Renal cortical epithelial cell (primary cell): ENCODE data around the gene FHOD3. TPM values are rescaled to one million over a fixed set of nuclear protein-coding genes. Genes with fewer than 3 reads are reported as not detected.

Experiments used
- DNase-seq: peaks from one replicate; pipeline ENCODE4 v3.0.0-alpha.2; 2011; ENCODE audit warnings: low read depth
- total RNA-seq: library from RNA; depleted of rRNA; stranded (reverse); fragments of >200 nt; gene quantifications from 2 replicates; pipeline ENCODE4 v1.2.3, GENCODE V29; 2014

FHOD3 gene
- total RNA-seq, 1 donor from 2014 or later = 117 TPM

DNA sequence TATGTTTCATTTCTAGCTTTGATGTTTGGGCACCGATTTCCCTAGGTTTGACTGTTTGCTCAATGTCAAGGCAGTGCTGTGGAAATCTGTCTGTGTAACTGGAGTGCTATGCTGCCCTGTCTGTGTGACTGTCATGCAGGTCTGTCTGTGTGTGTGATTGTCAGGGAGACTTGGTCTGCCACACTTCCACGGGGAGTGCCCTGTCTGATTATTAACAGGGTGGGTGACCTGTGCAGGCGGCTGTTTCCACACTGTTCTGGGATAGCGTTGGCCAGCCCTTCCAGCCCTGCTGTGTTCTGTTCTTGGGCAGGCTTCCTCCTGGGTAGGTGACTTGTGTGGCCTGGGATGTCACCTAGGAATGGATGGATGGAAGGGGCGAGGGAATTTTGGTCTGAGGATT is 85.3 kb downstream of the FHOD3 start:
- peak; percentile 50 for DNase-seq

DNA sequence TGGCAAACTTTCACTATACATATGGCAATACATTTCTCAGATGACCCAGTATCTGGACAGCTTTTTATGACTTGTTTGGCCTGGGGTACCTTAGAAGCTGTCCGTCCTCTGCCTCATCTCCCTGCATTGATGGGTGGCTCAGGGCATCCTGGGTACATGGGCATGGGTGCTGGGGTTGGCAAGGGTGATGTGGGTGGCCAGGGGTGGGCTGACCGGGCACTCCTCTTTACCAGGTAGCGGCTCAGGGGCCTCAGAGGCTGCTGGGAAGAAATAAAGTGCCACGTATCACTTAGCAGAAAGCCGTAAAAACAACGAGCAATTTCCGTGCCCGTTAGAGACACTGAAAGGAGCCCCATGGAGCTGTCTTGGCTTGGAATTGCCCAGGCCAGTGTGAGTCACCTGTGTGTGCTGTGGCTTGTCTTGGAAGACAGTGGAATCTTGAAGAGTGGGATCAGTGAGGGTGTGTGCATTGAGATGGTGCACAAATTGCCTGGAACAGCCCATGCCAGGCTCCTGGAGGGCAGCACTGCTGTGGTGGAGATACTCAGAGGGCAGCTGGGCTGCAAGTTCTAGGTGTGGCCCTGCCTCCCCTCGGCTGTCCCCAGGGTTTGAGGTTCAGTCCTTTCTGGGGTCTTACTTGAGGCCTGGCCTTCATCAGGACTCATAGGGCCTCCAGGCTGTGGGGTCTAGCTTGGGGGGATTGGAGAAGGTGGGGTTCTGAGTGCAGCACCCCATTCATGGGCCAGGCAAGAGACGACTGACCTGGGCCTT is 88.8 kb downstream of the FHOD3 start:
- DNase-seq = peak; percentile 26

- DNase-seq = no peak
These were observed 89.8 kb downstream of the FHOD3 start for GRCh38 chr18:36387310-36387709.

- no peak for DNase-seq
These were observed 90.8 kb downstream of the FHOD3 start for GRCh38 chr18:36388310-36388709.

- DNase-seq = no peak
These were observed 91.5 kb downstream of the FHOD3 start for GRCh38 chr18:36389027-36389426.

GRCh38 chr18:36389811-36390581 is 92.5 kb downstream of the FHOD3 start:
- no peak for DNase-seq

- DNase-seq = peak; percentile 32
These were observed 94.1 kb downstream of the FHOD3 start for GRCh38 chr18:36391426-36392145.

GRCh38 chr18:36392164-36392978 is 94.9 kb downstream of the FHOD3 start:
- no peak for DNase-seq

GRCh38 chr18:36392979-36393287 is 95.4 kb downstream of the FHOD3 start:
- DNase-seq = no peak

DNA sequence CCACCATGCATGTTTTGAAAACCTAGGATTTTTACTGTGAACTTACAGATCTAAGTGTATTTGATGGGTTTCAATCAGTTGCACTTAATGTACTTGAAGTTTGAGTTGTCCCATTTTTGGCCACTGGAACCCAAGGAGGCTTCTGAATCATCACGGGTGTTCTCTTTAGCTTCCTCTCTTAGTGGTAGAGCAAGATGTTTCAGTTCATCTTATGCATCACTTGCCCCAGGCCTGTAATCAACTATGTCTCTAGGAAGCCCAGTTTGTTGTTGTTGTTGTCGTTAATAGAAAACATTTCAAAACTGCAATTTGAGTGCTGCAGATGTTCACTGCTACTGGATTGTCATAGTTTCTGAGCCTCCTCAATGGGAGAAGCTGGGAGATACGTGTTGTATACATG is 97.0 kb downstream of the FHOD3 start:
- DNase-seq = no peak

- no peak for DNase-seq
These were observed 98.7 kb downstream of the FHOD3 start for GRCh38 chr18:36396190-36396589.

DNA sequence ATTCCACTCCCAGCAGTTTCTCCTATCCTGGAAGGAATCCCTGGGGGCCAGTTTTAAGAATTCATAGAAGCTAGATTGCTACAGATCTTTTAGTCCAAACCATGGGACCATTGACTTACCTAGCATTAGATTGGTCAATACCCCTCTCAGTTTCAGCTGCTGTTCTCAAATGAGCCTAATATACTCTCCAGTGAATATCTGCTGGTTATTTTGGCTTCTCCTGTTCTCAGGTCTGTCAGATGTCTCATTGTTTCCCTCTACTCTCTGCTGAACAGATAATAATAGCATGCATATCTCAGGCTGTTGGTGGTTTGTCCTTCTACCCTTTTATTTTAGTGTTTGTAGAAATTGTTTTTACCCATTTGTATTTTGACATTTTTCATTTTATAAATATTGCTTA is 99.5 kb downstream of the FHOD3 start:
- no peak for DNase-seq

GRCh38 chr18:36398419-36398818 is 100.9 kb downstream of the FHOD3 start:
- no peak for DNase-seq

DNA sequence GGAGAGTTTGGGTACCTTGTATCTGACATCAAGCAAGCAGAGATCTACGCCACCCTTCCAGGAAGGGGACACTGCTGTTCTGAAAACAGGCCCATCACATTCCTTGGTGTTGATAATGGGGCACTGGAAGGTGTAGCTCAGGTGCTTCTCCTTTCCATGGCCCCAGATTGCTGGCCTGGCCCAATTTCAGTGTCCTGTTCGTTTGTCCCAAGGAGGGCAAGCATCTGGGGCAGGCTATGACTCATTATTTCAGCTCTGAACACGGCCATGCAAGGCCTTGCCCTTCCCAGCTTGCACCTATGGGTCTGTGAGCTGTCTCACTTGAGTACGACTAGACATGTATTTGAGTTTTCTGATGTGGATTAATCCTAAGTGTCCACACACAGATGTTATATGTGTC is 101.5 kb downstream of the FHOD3 start:
- no peak for DNase-seq

GRCh38 chr18:36401462-36401861 is 103.9 kb downstream of the FHOD3 start:
- DNase-seq = no peak

DNA sequence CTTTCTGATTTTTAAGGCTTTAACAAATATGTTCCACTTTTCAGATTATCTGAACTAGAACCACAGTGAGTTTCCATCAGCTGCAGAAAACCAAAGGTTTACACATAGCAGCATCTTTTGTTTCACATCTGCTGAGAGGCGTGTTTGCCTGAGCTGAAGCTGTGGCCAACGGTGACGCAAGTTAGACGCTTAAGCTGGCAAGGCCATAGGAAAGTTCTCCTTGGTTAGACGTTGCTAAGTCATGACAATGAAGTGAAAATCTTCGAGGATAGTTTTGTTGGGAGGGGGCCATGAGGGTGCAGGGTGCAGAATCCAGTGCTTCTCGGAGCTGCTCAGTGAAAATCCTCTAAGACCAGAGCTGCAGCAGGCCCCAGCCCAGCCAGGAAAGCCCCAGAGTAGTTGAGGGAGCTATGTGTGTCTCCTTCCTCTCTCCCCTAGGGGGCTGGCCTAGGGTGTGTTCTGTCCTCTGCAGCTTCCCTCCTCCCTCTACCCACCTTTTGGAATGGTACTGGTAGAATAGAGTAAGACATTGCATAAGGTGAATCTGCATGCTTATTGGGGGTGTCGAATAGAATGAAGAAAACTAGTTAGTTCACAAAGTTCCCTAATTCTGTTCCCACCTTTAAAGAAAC is 105.4 kb downstream of the FHOD3 start:
- DNase-seq = no peak

DNA sequence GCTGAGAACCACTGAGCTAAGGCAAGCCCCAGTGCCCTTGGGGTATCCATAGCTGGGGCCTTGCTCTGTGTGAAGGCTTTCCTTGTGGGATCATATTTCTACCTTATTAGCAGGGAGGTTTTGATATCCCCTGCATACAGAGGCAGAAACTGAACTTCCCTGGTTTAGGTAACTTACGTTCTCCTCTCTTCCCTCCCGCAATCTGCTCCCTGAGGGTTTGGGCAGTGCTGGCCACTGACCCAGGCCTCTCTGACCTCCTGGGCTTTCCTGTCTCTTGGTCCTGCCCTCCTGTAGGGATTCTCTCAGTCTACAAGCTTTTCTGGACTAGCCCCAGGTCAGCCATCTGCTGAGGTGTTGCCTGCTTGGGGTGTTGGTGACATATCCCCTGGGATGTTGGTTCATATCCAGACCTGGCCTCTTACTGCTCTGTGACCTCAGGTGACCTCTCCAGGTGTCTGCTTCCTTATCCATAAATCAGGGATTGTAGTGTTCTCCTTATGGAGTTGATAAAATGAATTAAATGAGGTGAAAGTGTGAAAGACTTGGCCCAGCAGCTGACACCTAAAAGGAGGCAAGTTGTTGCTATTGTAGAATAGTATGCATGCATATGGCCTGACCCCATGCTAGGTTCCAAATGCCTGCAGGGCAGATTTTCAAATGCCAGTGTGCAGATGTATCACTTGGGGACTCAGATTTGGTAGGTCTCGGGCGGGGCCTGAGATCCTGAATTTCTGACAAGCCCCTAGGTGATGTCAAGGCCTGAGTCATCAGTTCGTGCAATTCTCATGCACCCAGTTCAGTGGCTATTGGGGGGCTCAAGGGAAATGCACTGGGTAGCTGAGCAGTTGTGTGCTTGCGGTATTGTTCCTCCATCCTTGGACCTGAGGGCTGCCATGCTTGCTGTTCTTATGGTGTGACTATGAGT is 106.6 kb downstream of the FHOD3 start:
- DNase-seq = no peak

DNA sequence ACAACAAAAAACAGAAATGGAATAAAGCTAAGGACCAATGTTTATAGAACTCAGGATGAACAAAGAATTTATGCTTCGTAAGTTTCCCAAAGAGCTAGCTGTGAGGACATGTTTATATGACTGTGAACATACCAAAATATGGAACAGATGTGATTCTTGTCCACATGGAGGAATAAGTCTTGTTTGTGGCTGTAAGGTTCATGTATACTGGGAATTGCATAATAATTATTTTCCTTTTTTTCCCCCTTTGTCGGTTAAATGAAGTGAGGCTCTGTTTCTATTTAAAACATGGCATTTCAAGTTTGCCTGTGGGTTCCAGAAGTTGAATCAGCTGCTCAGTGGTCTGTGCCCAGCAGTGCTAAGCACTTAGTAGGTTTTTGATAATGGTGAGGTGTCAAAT is 108.1 kb downstream of the FHOD3 start:
- DNase-seq = no peak

DNA sequence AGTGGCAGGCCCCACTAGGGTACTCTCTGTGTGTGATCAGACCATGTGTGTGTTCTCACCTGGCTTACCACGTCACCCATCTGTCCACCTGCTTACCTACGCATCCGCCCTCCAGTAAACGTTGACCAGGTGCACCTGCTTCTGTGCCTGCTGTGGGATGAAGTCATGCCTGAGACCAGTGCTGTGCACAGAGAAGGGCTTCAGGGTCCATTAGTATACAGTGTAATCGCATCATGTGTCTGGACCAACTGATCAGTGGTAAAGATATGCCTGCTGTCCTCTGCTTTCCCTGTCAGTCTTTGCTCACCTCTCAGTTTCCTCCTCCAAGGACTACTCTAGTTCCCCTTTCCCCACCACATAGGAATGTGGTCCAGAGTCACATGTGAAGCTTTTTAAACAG is 109.3 kb downstream of the FHOD3 start:
- DNase-seq = no peak

- no peak for DNase-seq
These were observed 111.1 kb downstream of the FHOD3 start for GRCh38 chr18:36408606-36409005.
